Osteocyte (in vitro differentiated cells): Measurements from ENCODE around the gene FRAS1. TPM values are rescaled to one million over a fixed set of nuclear protein-coding genes. Genes with fewer than 3 reads are reported as not detected.
"Not testable (repeated sequence)": the region's sequence is repeated elsewhere in the genome, so short reads cannot be mapped to it uniquely, and the experiment has no call there.

Experiments
- DNase-seq: peaks from one replicate; pipeline ENCODE4 v3.0.0; 2021; ENCODE audit warnings: mixed read lengths; ENCODE audit not compliant: unreplicated experiment; ENCODE audit errors: extremely low spot score
- H3K27ac Mint-ChIP-seq: one replicate; pipeline ENCODE4 v1.8.0; 2021; ENCODE audit warnings: mild to moderate bottlenecking, mixed read lengths; ENCODE audit not compliant: unreplicated experiment
- H3K27me3 Mint-ChIP-seq: one replicate; pipeline ENCODE4 v1.8.0; 2021; ENCODE audit warnings: mixed read lengths; ENCODE audit not compliant: unreplicated experiment
- H3K36me3 Mint-ChIP-seq: one replicate; pipeline ENCODE4 v1.8.0; 2021; ENCODE audit warnings: mixed read lengths; ENCODE audit not compliant: unreplicated experiment
- H3K4me1 Mint-ChIP-seq: one replicate; pipeline ENCODE4 v1.8.0; 2021; ENCODE audit warnings: mixed read lengths; ENCODE audit not compliant: unreplicated experiment
- H3K4me3 Mint-ChIP-seq: one replicate; pipeline ENCODE4 v1.8.0; 2021; ENCODE audit warnings: mild to moderate bottlenecking, moderate library complexity, mixed read lengths; ENCODE audit not compliant: unreplicated experiment
- H3K9me3 Mint-ChIP-seq: one replicate; pipeline ENCODE4 v1.8.0; 2021; ENCODE audit warnings: mixed read lengths; ENCODE audit not compliant: unreplicated experiment
- CTCF ChIP-seq: fragments of 200-600 bp; sonication (generic); IDR thresholded peaks from 2 replicates; pipeline ENCODE4 v1.5.0; 2021; ENCODE audit warnings: antibody characterized with exemption, mild to moderate bottlenecking, moderate library complexity
- total RNA-seq: library from RNA; stranded (reverse); gene quantifications from 2 replicates; pipeline ENCODE4 v1.2.1, GENCODE V29; 2021

Gene FRAS1
- total RNA-seq, 1 donor from 2014 or later: 0.89 TPM

DNA sequence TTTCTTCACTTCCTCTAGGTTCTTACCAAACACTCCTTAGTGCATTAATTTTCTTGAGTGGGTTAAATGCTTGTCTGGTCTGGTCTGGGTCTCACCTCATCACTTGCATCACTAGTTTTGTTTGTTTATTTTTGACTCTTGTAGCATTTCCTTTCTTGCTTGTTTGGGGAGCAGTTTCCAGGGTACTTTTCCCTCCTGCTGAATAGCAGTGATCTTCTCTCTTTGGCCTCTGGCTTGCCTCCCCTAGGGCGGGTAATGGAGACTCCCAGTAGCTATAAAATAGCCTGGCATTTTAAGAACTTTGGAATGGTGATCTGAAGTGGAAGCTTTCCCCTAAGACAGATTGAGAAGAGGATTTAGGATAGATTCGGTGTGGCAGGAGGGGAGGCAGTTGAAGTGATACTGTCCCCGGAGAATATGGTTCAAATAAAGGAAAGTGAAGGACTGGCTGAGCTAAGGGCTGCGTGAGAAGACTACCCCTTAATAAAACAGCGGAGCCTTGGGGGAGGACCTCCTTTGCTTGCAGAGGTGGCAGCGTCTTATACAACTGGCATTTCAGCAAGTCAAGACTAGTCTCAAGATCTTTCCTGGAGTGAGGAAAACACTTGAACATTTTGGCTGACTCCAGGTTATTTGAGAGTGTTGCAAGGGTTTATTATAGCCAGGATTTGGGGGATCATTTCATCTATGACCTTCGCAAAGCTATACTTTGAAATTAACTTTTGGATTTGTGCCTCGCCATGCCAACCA lies 190.6 kb downstream of the FRAS1 start:
- no peak overlapping the region for H3K4me3 Mint-ChIP-seq
- H3K27me3 Mint-ChIP-seq: peaks cover 7% of the 10 kb centered on the region
- H3K9me3 Mint-ChIP-seq: peaks cover 12% of the 10 kb centered on the region
- H3K27ac Mint-ChIP-seq: no peak overlapping the region
- H3K36me3 Mint-ChIP-seq: no peaks in the 10 kb centered on the region
- DNase-seq: no peak
- TF ChIP-seq CTCF: no peak
- H3K4me1 Mint-ChIP-seq: no peaks in the 10 kb centered on the region

GRCh38 chr4:78250500-78250899 lies 193.4 kb downstream of the FRAS1 start:
- peaks cover 18% of the 10 kb centered on the region for H3K9me3 Mint-ChIP-seq
- no peak for DNase-seq
- TF ChIP-seq CTCF: no peak

DNA sequence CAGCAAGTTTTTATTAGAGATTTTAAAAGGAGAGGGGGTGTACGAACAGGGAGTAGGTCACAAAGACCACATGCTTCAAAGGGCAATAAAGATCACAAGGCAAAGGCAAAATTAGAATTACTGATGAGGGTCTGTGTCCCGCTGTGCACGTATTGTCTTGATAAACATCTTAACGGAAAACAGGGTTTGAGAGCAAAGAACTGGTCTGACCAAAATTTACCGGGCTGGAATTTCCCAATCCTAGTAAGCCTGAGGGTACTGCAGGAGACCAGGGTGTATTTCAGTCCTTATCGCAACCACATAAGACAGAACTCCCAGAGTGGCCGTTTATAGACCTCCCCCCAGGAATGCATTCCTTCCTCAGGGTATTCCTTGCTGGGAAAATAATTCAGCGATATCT lies 195.7 kb downstream of the FRAS1 start:
- peaks cover 18% of the 10 kb centered on the region for H3K9me3 Mint-ChIP-seq
- H3K4me3 Mint-ChIP-seq, H3K4me1 Mint-ChIP-seq, H3K27ac Mint-ChIP-seq, H3K27me3 Mint-ChIP-seq, DNase-seq, H3K36me3 Mint-ChIP-seq: not testable (repeated sequence)

More at GRCh38 chr4:78250500-78250899, 193.4 kb downstream of the FRAS1 start:
- Mint-ChIP-seq H3K36me3 (no peaks in the 10 kb centered on the region), H3K4me3 (no peak overlapping the region), H3K27ac (no peak overlapping the region), H3K4me1 (no peaks in the 10 kb centered on the region), H3K27me3 (peaks cover 5% of the 10 kb centered on the region)

DNA sequence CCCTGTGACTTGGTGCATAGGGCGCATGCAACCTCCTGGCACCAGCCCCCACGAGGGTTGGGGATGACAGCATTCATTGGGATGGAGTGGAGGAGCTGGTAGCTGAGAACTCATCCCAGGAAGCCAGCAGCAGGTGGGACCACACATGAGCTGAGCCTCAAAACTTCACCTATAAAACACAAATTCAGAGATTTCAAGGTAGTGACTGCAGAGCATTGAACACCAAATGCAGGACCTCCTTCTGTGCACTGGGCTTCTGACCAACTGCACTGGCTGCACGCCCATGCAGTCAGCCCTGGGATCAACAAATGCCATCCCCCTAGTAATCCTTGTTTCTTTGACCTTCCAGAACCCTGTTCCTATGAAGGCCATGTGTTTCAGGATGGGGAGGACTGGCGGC lies 197.8 kb downstream of the FRAS1 start:
- no peak overlapping the region for H3K4me3 Mint-ChIP-seq
- H3K27me3 Mint-ChIP-seq: no peaks in the 10 kb centered on the region
- no peaks in the 10 kb centered on the region for H3K4me1 Mint-ChIP-seq
- DNase-seq: no peak
- H3K36me3 Mint-ChIP-seq: no peaks in the 10 kb centered on the region
- peaks cover 18% of the 10 kb centered on the region for H3K9me3 Mint-ChIP-seq
- TF ChIP-seq CTCF: no peak
- H3K27ac Mint-ChIP-seq: no peak overlapping the region

DNA sequence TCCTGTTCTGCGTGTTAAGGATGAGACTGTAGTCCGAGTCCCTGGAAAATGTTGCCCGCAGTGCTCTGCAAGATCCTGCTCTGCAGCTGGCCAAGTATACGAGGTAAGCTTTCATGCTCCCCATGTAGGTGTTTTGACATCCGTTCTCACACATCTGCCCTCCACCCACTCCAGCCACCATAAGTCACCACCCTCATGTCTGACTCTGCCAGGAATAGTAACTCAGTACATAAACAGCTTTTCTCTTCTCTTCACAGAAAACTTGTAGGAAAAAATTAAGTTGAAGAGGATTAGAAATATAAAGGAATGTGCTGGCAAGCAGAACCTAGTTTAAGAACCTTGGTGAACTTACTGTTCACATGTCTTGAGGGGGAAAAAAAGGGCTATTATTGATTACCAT lies 207.9 kb downstream of the FRAS1 start:
- Mint-ChIP-seq H3K4me3 (no peak overlapping the region), H3K27ac (no peak overlapping the region), H3K27me3 (peaks cover 4% of the 10 kb centered on the region), H3K36me3 (no peaks in the 10 kb centered on the region), H3K9me3 (peaks cover 11% of the 10 kb centered on the region), H3K4me1 (no peaks in the 10 kb centered on the region)
- TF ChIP-seq CTCF: no peak
- no peak for DNase-seq
